Lung (tissue), 12 donors: ENCODE measurements around the gene ROR1. TPM values are rescaled to one million over a fixed set of nuclear protein-coding genes. Genes with fewer than 3 reads are reported as not detected.

Source experiments
- ATAC-seq: fragments of 200-7000 bp; cut with Tn5 transposase; one replicate; pipeline ENCODE4 v1.9.1; 2020; ENCODE audit warnings: moderate number of reproducible peaks; ENCODE audit not compliant: insufficient read depth, low FRiP score
- DNase-seq, 3 donors: peaks; one replicate each; pipeline ENCODE4 v3.0.0-alpha.2; 2013 to 2017
- H3K27ac ChIP-seq, 2 donors: one replicate each; pipeline ENCODE4 v1.5.1; 2013; ENCODE audit warnings: mild to moderate bottlenecking in 2 of 2, moderate library complexity in 2 of 2, control low read depth in 1 of 2, inconsistent platforms in 1 of 2, low read depth in 1 of 2, low read length in 1 of 2
- H3K27me3 ChIP-seq, 3 donors: one replicate each; pipeline ENCODE4 v1.5.1; 2013; ENCODE audit warnings: low read length in 2 of 3; ENCODE audit not compliant: control insufficient read depth in 3 of 3, insufficient read depth in 3 of 3
- H3K36me3 ChIP-seq, 4 donors: one replicate each; pipeline ENCODE4 v1.5.1; 2013; ENCODE audit warnings: low read length in 4 of 4, mild to moderate bottlenecking in 1 of 4, moderate library complexity in 1 of 4; ENCODE audit not compliant: control insufficient read depth in 4 of 4, insufficient read depth in 4 of 4
- H3K4me1 ChIP-seq, 5 donors: one replicate each; pipeline ENCODE4 v1.5.1; 2013; ENCODE audit warnings: low read length in 5 of 5, mild to moderate bottlenecking in 2 of 5, moderate library complexity in 1 of 5; ENCODE audit not compliant: control insufficient read depth in 5 of 5, insufficient read depth in 5 of 5
- H3K4me3 ChIP-seq: one replicate; pipeline ENCODE4 v1.5.1; 2013; ENCODE audit warnings: mild to moderate bottlenecking, control low read depth, moderate library complexity
- H3K9ac ChIP-seq, 2 donors: one replicate each; pipeline ENCODE4 v1.5.1; 2013; ENCODE audit warnings: low read length in 2 of 2, control low read depth in 1 of 2; ENCODE audit not compliant: insufficient read depth in 1 of 2
- H3K9me3 ChIP-seq, 4 donors: one replicate each; pipeline ENCODE4 v1.5.1; 2013; ENCODE audit warnings: low read length in 3 of 4, mild to moderate bottlenecking in 1 of 4, moderate library complexity in 1 of 4; ENCODE audit not compliant: control insufficient read depth in 4 of 4, insufficient read depth in 3 of 4
- CTCF ChIP-seq: IDR thresholded peaks from 2 replicates; pipeline ENCODE4 v1.5.1; 2012; ENCODE audit warnings: mild to moderate bottlenecking; ENCODE audit errors: control extremely low read depth, extremely low read depth
- WGBS, 2 donors: extraction: QIAGEN DNeasy Blood & Tissue Kit; methylation state at CpG; one replicate each; pipeline ENCODE4 v1.1.7; 2013; 5-methylcytosine and 5-hydroxymethylcytosine counted together
- polyA plus RNA-seq, 2 donors: library from polyadenylated mRNA; stranded (reverse); fragments of 200-250 nt; gene quantifications; one replicate each; pipeline ENCODE4 v1.2.1, GENCODE V29; 2013
- total RNA-seq, 2 donors: library from RNA; depleted of rRNA in 1 of 2; stranded (reverse); fragments of >200 nt in 1 of 2; gene quantifications; one replicate each; pipeline ENCODE4 v1.2.1, GENCODE V29; 2014 to 2021
- donor health status: control.
- donor health status: control.
- donor health status: Bipolar disorder and iron deficiency.
- donor health status: healthy.
- donor health status: DM: yes; HTN: yes; CAD: no.

ROR1 gene
- total and polyA plus RNA-seq, 4 donors, result 2.9 to 47.0 (median 14.0) TPM

- ATAC-seq, result no peak
- Histone ChIP-seq H3K27ac (no peak overlapping the region), H3K4me3 (no peak overlapping the region), H3K4me1 (peaks cover 0 to 25% (median 8%) of the 10 kb centered on the region in 5 donors), H3K9ac (no peak overlapping the region), H3K36me3 (peaks cover 0 to 3% (median 0%) of the 10 kb centered on the region in 4 donors), H3K9me3 (no peaks in the 10 kb centered on the region), H3K27me3 (no peaks in the 10 kb centered on the region)
- TF ChIP-seq CTCF, result no peak
- WGBS, 2 donors, result 92 to 93% methylated on average over 3 of the region's 3 CpGs
- DNase-seq, result no peak
Measured at GRCh38 chr1:63893976-63894375, 120.2 kb downstream of the ROR1 start.

- TF ChIP-seq CTCF, result no peak
- no peak for ATAC-seq
- 61 to 73% methylated on average over 3 of the region's 3 CpGs for WGBS, 2 donors
Measured at GRCh38 chr1:63894627-63895265, 120.9 kb downstream of the ROR1 start.

GRCh38 chr1:63896755-63897154 is 122.9 kb downstream of the ROR1 start:
- Histone ChIP-seq H3K9me3 (no peaks in the 10 kb centered on the region), H3K36me3 (no peaks in the 10 kb centered on the region), H3K4me3 (no peak overlapping the region), H3K9ac (no peak overlapping the region), H3K27ac (no peak overlapping the region), H3K4me1 (peaks cover 4 to 34% (median 5%) of the 10 kb centered on the region in 5 donors), H3K27me3 (no peaks in the 10 kb centered on the region)
- DNase-seq (no peak), ATAC-seq (no peak)
- 86 to 90% methylated on average over 2 of the region's 2 CpGs for WGBS, 2 donors
- no peak for TF ChIP-seq CTCF

More at GRCh38 chr1:63894627-63895265, 120.9 kb downstream of the ROR1 start:
- Histone ChIP-seq H3K36me3 (peaks cover 0 to 3% (median 0%) of the 10 kb centered on the region in 4 donors), H3K4me1 (peaks cover 0 to 25% (median 8%) of the 10 kb centered on the region in 5 donors), H3K27me3 (no peaks in the 10 kb centered on the region), H3K27ac (no peak overlapping the region), H3K9me3 (no peaks in the 10 kb centered on the region), H3K4me3 (no peak overlapping the region), H3K9ac (no peak overlapping the region)
- DNase-seq, result no peak
